ENCODE data around the gene SLC25A24. TPM values are rescaled to one million over a fixed set of nuclear protein-coding genes. Genes with fewer than 3 reads are reported as not detected.

SLC25A24 gene
- total and polyA plus RNA-seq, 9 of the 15 experiments (the other 6 are each of a cell fraction or from before 2014, with no cell fraction given), result 6.9 to 34.9 (median 25.4) TPM

DNA sequence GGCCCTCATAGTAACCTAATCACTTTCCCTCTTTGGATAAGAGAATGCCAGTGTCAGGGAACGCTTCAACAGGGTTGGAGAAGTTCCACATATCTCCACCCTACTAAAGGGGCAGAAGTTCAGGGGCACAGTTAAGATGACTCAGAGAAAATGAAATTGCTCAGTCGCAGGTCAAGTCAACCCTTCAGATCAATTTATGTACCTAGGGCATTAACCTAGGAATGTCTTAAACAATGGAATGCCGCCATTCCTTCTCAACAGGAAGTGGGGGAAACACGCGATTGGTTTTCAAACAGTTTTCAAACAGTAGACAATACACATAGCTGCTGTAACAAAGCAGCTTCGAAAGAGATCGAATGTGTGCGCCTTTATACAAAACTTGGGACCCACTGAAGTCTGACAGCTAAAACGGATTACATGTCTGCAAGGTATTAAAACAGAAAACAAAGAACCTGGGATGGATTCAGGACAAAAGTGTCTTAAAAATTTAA, 897 bp downstream of the SLC25A24 start (continued):
- TF ChIP-seq FOXP4 (CRISPR knock-in tag; IDR thresholded peaks at IDR 0.05; ENCODE audit: borderline replicate concordance) (0 out of 2 replicates have a peak, but pooled peaks have one; percentile 10), TBP (optimal IDR thresholded peaks at IDR 0.05; ENCODE audit: low read depth, low read length) (peak; percentile 8), C11orf30 (IDR thresholded peaks at IDR 0.05; ENCODE audit: low read depth) (peak; percentile 39; the same call in 1 of the 2 replicates), RFX7 (CRISPR knock-in tag; IDR thresholded peaks at IDR 0.05) (no peak), YY1 (IDR thresholded peaks at IDR 0.05; ENCODE audit: borderline replicate concordance in 1 of 3, control insufficient read depth in 1 of 3, extremely low read depth in 1 of 3, insufficient read depth in 3 of 3, insufficient read length in 1 of 3, insufficient replicate concordance in 2 of 3, low read depth in 1 of 3, low read length in 2 of 3) (no peak), TEAD2 (tag; IDR thresholded peaks at IDR 0.05) (no peak), RAD21 (CRISPR knock-in tag; conservative IDR thresholded peaks at IDR 0.05 in 1 of 2, IDR thresholded peaks at IDR 0.05 in 1 of 2) (no peak), SRSF1 (IDR thresholded peaks at IDR 0.05; ENCODE audit: low read depth, low read length) (no peak), ZBTB34 (CRISPR knock-in tag; IDR thresholded peaks at IDR 0.05) (no peak), NR3C1 (CRISPR knock-in tag; IDR thresholded peaks at IDR 0.05) (no peak), ZNF696 (CRISPR knock-in tag; conservative IDR thresholded peaks at IDR 0.05) (0 out of 2 replicates have a peak, but pooled peaks have one; percentile 10), STAT5B (CRISPR knock-in tag; IDR thresholded peaks at IDR 0.05) (no peak), PCBP1 (IDR thresholded peaks at IDR 0.05; ENCODE audit: low read depth, low read length, poor library complexity, severe bottlenecking) (no peak), ZFPM2 (CRISPR knock-in tag; IDR thresholded peaks at IDR 0.05) (no peak), ZNF140 (CRISPR knock-in tag; IDR thresholded peaks at IDR 0.05) (no peak), DNMT1 (IDR thresholded peaks at IDR 0.05) (no peak), KDM5B (IDR thresholded peaks at IDR 0.05; ENCODE audit: insufficient replicate concordance, low read depth, low read length) (no peak), MTF1 (CRISPR knock-in tag; IDR thresholded peaks at IDR 0.05; ENCODE audit: borderline replicate concordance) (no peak), TCF3 (CRISPR knock-in tag; IDR thresholded peaks at IDR 0.05) (no peak), ZNF695 (CRISPR knock-in tag; IDR thresholded peaks at IDR 0.05) (no peak)
- TF ChIP-seq, protein P1, sequence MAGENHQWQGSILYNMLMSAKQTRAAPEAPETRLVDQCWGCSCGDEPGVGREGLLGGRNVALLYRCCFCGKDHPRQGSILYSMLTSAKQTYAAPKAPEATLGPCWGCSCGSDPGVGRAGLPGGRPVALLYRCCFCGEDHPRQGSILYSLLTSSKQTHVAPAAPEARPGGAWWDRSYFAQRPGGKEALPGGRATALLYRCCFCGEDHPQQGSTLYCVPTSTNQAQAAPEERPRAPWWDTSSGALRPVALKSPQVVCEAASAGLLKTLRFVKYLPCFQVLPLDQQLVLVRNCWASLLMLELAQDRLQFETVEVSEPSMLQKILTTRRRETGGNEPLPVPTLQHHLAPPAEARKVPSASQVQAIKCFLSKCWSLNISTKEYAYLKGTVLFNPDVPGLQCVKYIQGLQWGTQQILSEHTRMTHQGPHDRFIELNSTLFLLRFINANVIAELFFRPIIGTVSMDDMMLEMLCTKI (IDR thresholded peaks at IDR 0.05; ENCODE audit: partially characterized antibody), result no peak
- TF ChIP-seq, protein P2, sequence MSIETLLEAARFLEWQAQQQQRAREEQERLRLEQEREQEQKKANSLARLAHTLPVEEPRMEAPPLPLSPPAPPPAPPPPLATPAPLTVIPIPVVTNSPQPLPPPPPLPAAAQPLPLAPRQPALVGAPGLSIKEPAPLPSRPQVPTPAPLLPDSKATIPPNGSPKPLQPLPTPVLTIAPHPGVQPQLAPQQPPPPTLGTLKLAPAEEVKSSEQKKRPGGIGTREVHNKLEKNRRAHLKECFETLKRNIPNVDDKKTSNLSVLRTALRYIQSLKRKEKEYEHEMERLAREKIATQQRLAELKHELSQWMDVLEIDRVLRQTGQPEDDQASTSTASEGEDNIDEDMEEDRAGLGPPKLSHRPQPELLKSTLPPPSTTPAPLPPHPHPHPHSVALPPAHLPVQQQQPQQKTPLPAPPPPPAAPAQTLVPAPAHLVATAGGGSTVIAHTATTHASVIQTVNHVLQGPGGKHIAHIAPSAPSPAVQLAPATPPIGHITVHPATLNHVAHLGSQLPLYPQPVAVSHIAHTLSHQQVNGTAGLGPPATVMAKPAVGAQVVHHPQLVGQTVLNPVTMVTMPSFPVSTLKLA (conservative IDR thresholded peaks at IDR 0.05), result no peak

Measured in K562 (cell line).